OCI-LY7 (cell line): Measurements from ENCODE around the gene KDM6B. TPM values are rescaled to one million over a fixed set of nuclear protein-coding genes. Genes with fewer than 3 reads are reported as not detected.

Experiments used
- BruUV-seq: library from RNA; stranded (reverse); fragments of 400-500 nt; replicated peaks from 2 replicates; lab custom pipeline; 2021; lab: Mats Ljungman, UMichigan
- CTCF ChIA-PET: fragments of 300-600 bp; sonication (Branson Sonifier 250); formaldehyde crosslinking; loops from one replicate; lab custom pipeline; 2022; ENCODE audit warnings: antibody characterized with exemption; ENCODE audit not compliant: unreplicated experiment; lab: Charles Lee
- POLR2A ChIA-PET: fragments of 300-600 bp; sonication (Branson Sonifier 250); formaldehyde crosslinking; loops from one replicate; lab custom pipeline; 2022; ENCODE audit warnings: antibody characterized with exemption; lab: Charles Lee
- DNase-seq: peaks from one replicate; pipeline ENCODE4 v3.0.0-alpha.2; 2015; ENCODE audit warnings: low spot score
- H2AFZ ChIP-seq: fragments of 200-600 bp; sonication (generic), shearing (Covaris generic); 2 replicates; pipeline ENCODE4 v1.6.1; 2014; ENCODE audit warnings: mild to moderate bottlenecking, antibody characterized with exemption, low read length, moderate library complexity
- H3K27ac ChIP-seq: fragments of 200-600 bp; sonication (generic); 2 replicates; pipeline ENCODE4 v1.5.1; 2014; ENCODE audit warnings: mixed run types, low read depth, mild to moderate bottlenecking, moderate library complexity, low read length, inconsistent platforms; ENCODE audit not compliant: poor library complexity, severe bottlenecking
- H3K36me3 ChIP-seq: fragments of 200-600 bp; sonication (generic); 2 replicates; pipeline ENCODE4 v1.6.1; 2014; ENCODE audit warnings: mild to moderate bottlenecking, antibody characterized with exemption, low read length, moderate library complexity, mixed read lengths; ENCODE audit not compliant: insufficient read depth
- H3K4me1 ChIP-seq: fragments of 200-600 bp; sonication (generic); 2 replicates; pipeline ENCODE4 v1.5.1; 2014; ENCODE audit warnings: mild to moderate bottlenecking, low read length; ENCODE audit not compliant: insufficient read depth, poor library complexity, severe bottlenecking
- H3K4me2 ChIP-seq: fragments of 200-600 bp; sonication (generic); 2 replicates; pipeline ENCODE4 v1.6.1; 2014; ENCODE audit warnings: mild to moderate bottlenecking, low read length
- H3K4me3 ChIP-seq: fragments of 200-600 bp; sonication (generic); 2 replicates; pipeline ENCODE4 v1.5.1; 2014; ENCODE audit warnings: mild to moderate bottlenecking, low read depth, low read length; ENCODE audit not compliant: poor library complexity, severe bottlenecking
- H3K79me2 ChIP-seq: fragments of 200-600 bp; sonication (generic); 2 replicates; pipeline ENCODE4 v1.6.1; 2016; ENCODE audit warnings: low read depth, mild to moderate bottlenecking, low read length, moderate library complexity, mixed read lengths; ENCODE audit not compliant: insufficient read depth
- H3K9me2 ChIP-seq: fragments of 200-600 bp; sonication (generic); 2 replicates; pipeline ENCODE4 v1.6.1; 2016; ENCODE audit warnings: mild to moderate bottlenecking, low read length, mixed read lengths; ENCODE audit not compliant: insufficient read depth
- H3K9me3 ChIP-seq: fragments of 200-600 bp; sonication (generic); 2 replicates; pipeline ENCODE4 v1.6.1; 2014; ENCODE audit warnings: mild to moderate bottlenecking, mixed run types, low read length, mixed read lengths
- H4K20me1 ChIP-seq: fragments of 200-600 bp; sonication (generic); 2 replicates; pipeline ENCODE4 v1.6.1; 2014; ENCODE audit warnings: mild to moderate bottlenecking, antibody characterized with exemption, low read length, moderate library complexity, mixed read lengths; ENCODE audit not compliant: insufficient read depth
- CTCF ChIP-seq: fragments of 200-600 bp; sonication (generic); conservative IDR thresholded peaks from 2 replicates; pipeline ENCODE4 v1.5.1; 2014; ENCODE audit warnings: mild to moderate bottlenecking, antibody characterized with exemption, low read length, moderate library complexity, mixed read lengths
- EZH2phosphoT487 ChIP-seq: fragments of 200-600 bp; sonication (generic); IDR thresholded peaks from 2 replicates; pipeline ENCODE4 v1.6.1; 2018; ENCODE audit warnings: low read depth, borderline replicate concordance, mild to moderate bottlenecking, mixed run types, antibody characterized with exemption, low read length, moderate library complexity, mixed read lengths
- intact Hi-C: fragments of 100-400 bp; cut with micrococcal nuclease; formaldehyde crosslinking; loops from one replicate; pipeline ENCODE4 v1.10.0; 2022; ENCODE audit not compliant: unreplicated experiment
- total RNA-seq, 2 experiments: library from RNA; depleted of rRNA in 1 of 2; stranded (reverse); fragments of >200 nt in 1 of 2; shearing (Covaris generic) in 1 of 2; gene quantifications; 2 replicates each; pipeline ENCODE4 v1.2.3, GENCODE V29; 2014 to 2022

The KDM6B gene
- total RNA-seq, 2 experiments from 2014 or later = 10.0 to 62.9 TPM

GRCh38 chr17:7846765-7847661 is 13.0 kb downstream of the KDM6B start:
- H3K9me3 ChIP-seq = no peaks in the 10 kb centered on the region
- POLR2A ChIA-PET = interaction anchor here (0.6 to 1.0 kb wide), 2 partner anchors 9 to 10 kb away, joined by 3 read pairs; no protein-coding TSS in a partner anchor
- H3K4me1 ChIP-seq = peaks cover 25% of the 10 kb centered on the region
- no peak for DNase-seq
- H3K4me2 ChIP-seq = no peak overlapping the region
- TF ChIP-seq CTCF (no peak), EZH2phosphoT487 (no peak)
- H3K79me2 ChIP-seq = peaks cover 15% of the 10 kb centered on the region; the same call in 1 of the 2 replicates
- no peak overlapping the region for H3K4me3 ChIP-seq
- no peak overlapping the region for H2AFZ ChIP-seq
- intact Hi-C loops = no loop called here
- H4K20me1 ChIP-seq = 0 out of 2 replicates have a peak, but pooled peaks cover 8% of the 10 kb centered on the region
- no TSS peak for BruUV-seq
- peaks cover 58% of the 10 kb centered on the region for H3K36me3 ChIP-seq
- no peak overlapping the region for H3K27ac ChIP-seq
- no peaks in the 10 kb centered on the region for H3K9me2 ChIP-seq
- CTCF ChIA-PET = no interaction called here

- POLR2A ChIA-PET = no interaction called here
Measured at GRCh38 chr17:7848131-7848579, 14.1 kb downstream of the KDM6B start.

More at GRCh38 chr17:7848131-7848579, 14.1 kb downstream of the KDM6B start:
- H2AFZ ChIP-seq = no peak overlapping the region
- H4K20me1 ChIP-seq = 0 out of 2 replicates have a peak, but pooled peaks cover 8% of the 10 kb centered on the region
- no peaks in the 10 kb centered on the region for H3K9me2 ChIP-seq
- no peak overlapping the region for H3K27ac ChIP-seq
- H3K4me1 ChIP-seq = peaks cover 28% of the 10 kb centered on the region
- H3K9me3 ChIP-seq = no peaks in the 10 kb centered on the region
- H3K4me3 ChIP-seq = no peak overlapping the region
- intact Hi-C loops = no loop called here
- no peak for TF ChIP-seq CTCF
- no peak for TF ChIP-seq EZH2phosphoT487
- DNase-seq = no peak
- peaks cover 15% of the 10 kb centered on the region; the same call in 1 of the 2 replicates for H3K79me2 ChIP-seq
- CTCF ChIA-PET = no interaction called here
- H3K4me2 ChIP-seq = no peak overlapping the region
- H3K36me3 ChIP-seq = peaks cover 70% of the 10 kb centered on the region
- BruUV-seq = no TSS peak
